Hepatocyte (in vitro differentiated cells): ENCODE results near the gene EGLN1.

Experiments
- EZH2 ChIP-seq: fragments of 200-600 bp; sonication (generic); IDR thresholded peaks from 2 replicates; pipeline ENCODE4 v1.6.1; 2016; ENCODE audit warnings: antibody characterized with exemption, mild to moderate bottlenecking, borderline replicate concordance
- TF ChIP-seq, protein P1 (sequence below): fragments of 200-600 bp; sonication (generic); IDR thresholded peaks from 2 replicates; pipeline ENCODE4 v1.5.1; 2016; ENCODE audit warnings: antibody characterized with exemption, mild to moderate bottlenecking; ENCODE audit not compliant: poor library complexity

DNA sequence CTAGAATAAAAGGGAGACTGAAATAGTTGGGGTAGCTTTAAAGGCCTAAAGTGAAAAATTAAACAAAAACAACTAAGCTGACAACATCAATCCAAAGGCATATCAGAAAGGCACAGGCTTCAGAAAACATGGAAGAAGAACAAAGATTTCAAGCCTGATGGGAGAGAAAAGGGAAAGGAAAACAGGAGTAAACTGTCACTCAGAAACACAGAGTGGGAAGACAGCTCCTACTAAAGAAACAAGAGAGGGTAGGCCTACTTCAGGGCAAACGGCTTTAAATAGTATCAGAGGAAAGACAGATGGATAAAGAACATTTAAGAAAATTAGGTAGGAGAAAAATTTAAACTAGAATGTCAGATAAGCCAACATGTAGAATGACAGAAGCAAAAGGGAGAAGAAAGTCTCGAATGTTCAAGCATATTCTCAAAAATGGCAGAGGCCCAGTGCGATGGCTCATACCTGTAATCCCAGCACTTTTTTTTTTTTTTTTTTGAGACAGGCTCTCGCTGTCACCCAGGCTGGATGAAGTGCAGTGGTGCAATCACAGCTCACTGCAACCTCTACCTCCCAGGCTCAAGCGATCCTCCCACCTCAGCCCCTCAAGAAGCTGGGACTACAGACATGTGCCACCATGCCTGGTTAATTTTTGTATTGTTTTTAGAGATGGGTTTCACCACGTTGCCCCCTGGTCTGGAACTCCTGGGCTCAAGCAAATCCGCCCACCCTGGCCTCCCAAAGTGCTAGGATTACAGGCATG lies 7.6 kb downstream of the EGLN1 start:
- TF ChIP-seq, protein P1, sequence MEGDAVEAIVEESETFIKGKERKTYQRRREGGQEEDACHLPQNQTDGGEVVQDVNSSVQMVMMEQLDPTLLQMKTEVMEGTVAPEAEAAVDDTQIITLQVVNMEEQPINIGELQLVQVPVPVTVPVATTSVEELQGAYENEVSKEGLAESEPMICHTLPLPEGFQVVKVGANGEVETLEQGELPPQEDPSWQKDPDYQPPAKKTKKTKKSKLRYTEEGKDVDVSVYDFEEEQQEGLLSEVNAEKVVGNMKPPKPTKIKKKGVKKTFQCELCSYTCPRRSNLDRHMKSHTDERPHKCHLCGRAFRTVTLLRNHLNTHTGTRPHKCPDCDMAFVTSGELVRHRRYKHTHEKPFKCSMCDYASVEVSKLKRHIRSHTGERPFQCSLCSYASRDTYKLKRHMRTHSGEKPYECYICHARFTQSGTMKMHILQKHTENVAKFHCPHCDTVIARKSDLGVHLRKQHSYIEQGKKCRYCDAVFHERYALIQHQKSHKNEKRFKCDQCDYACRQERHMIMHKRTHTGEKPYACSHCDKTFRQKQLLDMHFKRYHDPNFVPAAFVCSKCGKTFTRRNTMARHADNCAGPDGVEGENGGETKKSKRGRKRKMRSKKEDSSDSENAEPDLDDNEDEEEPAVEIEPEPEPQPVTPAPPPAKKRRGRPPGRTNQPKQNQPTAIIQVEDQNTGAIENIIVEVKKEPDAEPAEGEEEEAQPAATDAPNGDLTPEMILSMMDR: no peak
- no peak for TF ChIP-seq EZH2
